DND-41 (cell line): ENCODE measurements around the gene EPC2.

Experiments
- ATAC-seq: fragments of 200-7000 bp; cut with Tn5 transposase; 3 replicates; pipeline ENCODE4 v1.9.1; 2021; ENCODE audit warnings: low read depth; ENCODE audit not compliant: insufficient read depth
- DNase-seq: peaks from one replicate; pipeline ENCODE4 v3.0.0-alpha.2; 2020
- H2AFZ ChIP-seq: 2 replicates; pipeline ENCODE4 v1.6.0; 2012; ENCODE audit warnings: low read depth, low read length
- H3K27ac ChIP-seq: 2 replicates; pipeline ENCODE4 v1.5.1; 2012; ENCODE audit warnings: low read length, inconsistent platforms
- H3K27me3 ChIP-seq: fragments of 200-600 bp; sonication (generic); 2 replicates; pipeline ENCODE4 v1.6.0; 2012; ENCODE audit warnings: low read length, mild to moderate bottlenecking, inconsistent platforms; ENCODE audit not compliant: insufficient read depth, poor library complexity
- H3K36me3 ChIP-seq: 2 replicates; pipeline ENCODE4 v1.5.1; 2012; ENCODE audit warnings: low read length, inconsistent platforms; ENCODE audit not compliant: insufficient read depth
- H3K4me1 ChIP-seq: 2 replicates; pipeline ENCODE4 v1.5.1; 2012; ENCODE audit warnings: mild to moderate bottlenecking, low read length; ENCODE audit not compliant: insufficient read depth
- H3K4me2 ChIP-seq: 2 replicates; pipeline ENCODE4 v1.6.0; 2012; ENCODE audit warnings: mild to moderate bottlenecking, moderate library complexity, low read length, inconsistent platforms; ENCODE audit not compliant: insufficient read depth
- H3K4me3 ChIP-seq, 2 experiments: fragments of 200-600 bp in 1 of 2; shearing (Covaris generic) in 1 of 2; 2 replicates each; pipeline ENCODE4 v1.5.1; 2012 to 2016; ENCODE audit warnings: inconsistent platforms in 2 of 2, low read length in 2 of 2, mild to moderate bottlenecking in 2 of 2, low read depth in 1 of 2, moderate library complexity in 1 of 2
- H3K79me2 ChIP-seq: 2 replicates; pipeline ENCODE4 v1.6.0; 2012; ENCODE audit warnings: low read length, inconsistent platforms; ENCODE audit not compliant: insufficient read depth
- H3K9ac ChIP-seq: 2 replicates; pipeline ENCODE4 v1.6.0; 2012; ENCODE audit warnings: low read depth, mild to moderate bottlenecking, inconsistent platforms, low read length, moderate library complexity
- H3K9me3 ChIP-seq: 2 replicates; pipeline ENCODE4 v1.5.1; 2012; ENCODE audit warnings: low read length, moderate library complexity, mild to moderate bottlenecking, inconsistent platforms; ENCODE audit not compliant: insufficient read depth, severe bottlenecking
- H4K20me1 ChIP-seq: 2 replicates; pipeline ENCODE4 v1.6.0; 2012; ENCODE audit warnings: low read length; ENCODE audit not compliant: insufficient read depth
- EZH2 ChIP-seq: IDR thresholded peaks from 3 replicates; pipeline ENCODE4 v1.6.1; 2012; ENCODE audit warnings: borderline replicate concordance, low read depth, mild to moderate bottlenecking, moderate library complexity, low read length, inconsistent platforms; ENCODE audit not compliant: severe bottlenecking
- TF ChIP-seq, protein P1 (sequence below): IDR thresholded peaks from 2 replicates; pipeline ENCODE4 v1.5.1; 2012; ENCODE audit warnings: borderline replicate concordance, low read length, moderate library complexity, mild to moderate bottlenecking; ENCODE audit not compliant: poor library complexity, severe bottlenecking; ENCODE audit errors: extremely low read depth

EPC2 gene

GRCh38 chr2:148602885-148603561 is 41.5 kb upstream of the EPC2 start:
- H3K9me3 ChIP-seq, result no peaks in the 10 kb centered on the region
- H3K79me2 ChIP-seq, result no peaks in the 10 kb centered on the region
- H3K9ac ChIP-seq, result no peak overlapping the region
- no peak overlapping the region for H3K4me2 ChIP-seq
- no peak overlapping the region for H3K27ac ChIP-seq
- no peaks in the 10 kb centered on the region for H4K20me1 ChIP-seq
- no peak for ATAC-seq
- H3K27me3 ChIP-seq, result no peaks in the 10 kb centered on the region
- no peaks in the 10 kb centered on the region for H3K4me1 ChIP-seq
- DNase-seq, result no peak
- no peaks in the 10 kb centered on the region for H3K36me3 ChIP-seq
- no peak overlapping the region for H3K4me3 ChIP-seq
- TF ChIP-seq EZH2, result no peak
- TF ChIP-seq, protein P1, sequence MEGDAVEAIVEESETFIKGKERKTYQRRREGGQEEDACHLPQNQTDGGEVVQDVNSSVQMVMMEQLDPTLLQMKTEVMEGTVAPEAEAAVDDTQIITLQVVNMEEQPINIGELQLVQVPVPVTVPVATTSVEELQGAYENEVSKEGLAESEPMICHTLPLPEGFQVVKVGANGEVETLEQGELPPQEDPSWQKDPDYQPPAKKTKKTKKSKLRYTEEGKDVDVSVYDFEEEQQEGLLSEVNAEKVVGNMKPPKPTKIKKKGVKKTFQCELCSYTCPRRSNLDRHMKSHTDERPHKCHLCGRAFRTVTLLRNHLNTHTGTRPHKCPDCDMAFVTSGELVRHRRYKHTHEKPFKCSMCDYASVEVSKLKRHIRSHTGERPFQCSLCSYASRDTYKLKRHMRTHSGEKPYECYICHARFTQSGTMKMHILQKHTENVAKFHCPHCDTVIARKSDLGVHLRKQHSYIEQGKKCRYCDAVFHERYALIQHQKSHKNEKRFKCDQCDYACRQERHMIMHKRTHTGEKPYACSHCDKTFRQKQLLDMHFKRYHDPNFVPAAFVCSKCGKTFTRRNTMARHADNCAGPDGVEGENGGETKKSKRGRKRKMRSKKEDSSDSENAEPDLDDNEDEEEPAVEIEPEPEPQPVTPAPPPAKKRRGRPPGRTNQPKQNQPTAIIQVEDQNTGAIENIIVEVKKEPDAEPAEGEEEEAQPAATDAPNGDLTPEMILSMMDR, result no peak
- H2AFZ ChIP-seq, result no peak overlapping the region

DNA sequence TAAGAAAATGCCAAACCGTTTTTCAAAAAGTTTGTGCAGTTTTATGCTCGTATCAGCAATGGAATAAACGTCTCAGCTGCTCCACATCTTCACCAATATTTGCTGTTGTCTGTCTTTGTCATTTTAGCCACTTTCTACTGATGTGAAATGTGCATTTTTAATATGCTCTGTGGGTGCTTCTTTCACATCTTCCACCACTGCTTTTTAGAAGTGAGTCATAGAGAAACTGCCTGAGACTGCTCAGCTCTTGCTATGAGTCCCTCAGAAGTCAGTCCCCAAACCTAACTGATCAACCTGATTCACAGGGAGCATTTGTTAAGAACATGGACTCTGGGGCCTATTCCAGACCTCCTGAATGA is 41.0 kb upstream of the EPC2 start:
- H3K9ac ChIP-seq, result no peak overlapping the region

GRCh38 chr2:148604927-148605326 is 39.6 kb upstream of the EPC2 start:
- Histone ChIP-seq H3K9me3 (no peaks in the 10 kb centered on the region), H4K20me1 (no peaks in the 10 kb centered on the region), H3K9ac (no peak overlapping the region), H3K4me1 (no peaks in the 10 kb centered on the region), H3K79me2 (no peaks in the 10 kb centered on the region), H3K36me3 (no peaks in the 10 kb centered on the region), H3K27ac (no peak overlapping the region), H2AFZ (no peak overlapping the region), H3K4me3 (no peak overlapping the region), H3K27me3 (no peaks in the 10 kb centered on the region), H3K4me2 (no peak overlapping the region)
- DNase-seq (no peak), ATAC-seq (no peak)
- no peak for TF ChIP-seq EZH2

More for the DNA sequence above, 41.0 kb upstream of the EPC2 start:
- H3K27me3 ChIP-seq, result no peaks in the 10 kb centered on the region
- no peak overlapping the region for H2AFZ ChIP-seq
- no peak for DNase-seq
- no peaks in the 10 kb centered on the region for H3K79me2 ChIP-seq
- no peaks in the 10 kb centered on the region for H4K20me1 ChIP-seq
- H3K4me2 ChIP-seq, result no peak overlapping the region
- H3K4me3 ChIP-seq, result no peak overlapping the region
- H3K9me3 ChIP-seq, result no peaks in the 10 kb centered on the region
- H3K36me3 ChIP-seq, result no peaks in the 10 kb centered on the region
- H3K4me1 ChIP-seq, result no peaks in the 10 kb centered on the region
- TF ChIP-seq, protein P1, result no peak
- no peak for TF ChIP-seq EZH2
- 0 out of 3 replicates have a peak, but pooled peaks have one; percentile 44 for ATAC-seq
- no peak overlapping the region for H3K27ac ChIP-seq

DNA sequence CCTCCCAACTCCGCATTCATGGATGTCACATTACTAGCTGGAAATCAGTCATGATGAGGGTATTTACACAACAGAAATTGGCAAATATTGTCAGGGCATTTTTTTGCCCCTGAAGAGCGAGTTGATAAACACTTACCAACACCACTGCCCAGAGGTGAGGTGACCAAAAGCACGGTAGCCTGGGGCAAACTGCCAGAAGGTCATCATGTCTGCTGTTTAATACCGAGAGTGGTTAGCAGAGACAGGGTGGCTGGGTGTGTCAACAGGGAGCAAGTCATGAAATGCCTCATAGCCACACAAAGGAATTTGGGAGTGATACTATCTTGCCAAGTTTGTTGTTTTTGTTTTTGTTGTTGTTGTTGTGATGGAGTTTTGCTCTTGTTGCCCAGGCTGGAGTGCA is 37.0 kb upstream of the EPC2 start:
- no peak for ATAC-seq
- H3K27ac ChIP-seq, result no peak overlapping the region
- no peak overlapping the region for H2AFZ ChIP-seq
- H3K27me3 ChIP-seq, result no peaks in the 10 kb centered on the region
- no peaks in the 10 kb centered on the region for H4K20me1 ChIP-seq
- no peaks in the 10 kb centered on the region for H3K4me1 ChIP-seq
- no peak overlapping the region for H3K4me3 ChIP-seq
- no peak for DNase-seq
- H3K9ac ChIP-seq, result no peak overlapping the region
- no peak for TF ChIP-seq EZH2
- TF ChIP-seq, protein P1, result no peak
- no peaks in the 10 kb centered on the region for H3K9me3 ChIP-seq
- H3K36me3 ChIP-seq, result no peaks in the 10 kb centered on the region
- no peak overlapping the region for H3K4me2 ChIP-seq
- no peaks in the 10 kb centered on the region for H3K79me2 ChIP-seq
